ENCODE results near the gene C1orf35. TPM values are rescaled to one million over a fixed set of nuclear protein-coding genes. Genes with fewer than 3 reads are reported as not detected.

The C1orf35 gene
- total and polyA plus RNA-seq, 7 donors: 3.6 to 8.2 (median 5.7) TPM

- TF ChIP-seq, protein P1, sequence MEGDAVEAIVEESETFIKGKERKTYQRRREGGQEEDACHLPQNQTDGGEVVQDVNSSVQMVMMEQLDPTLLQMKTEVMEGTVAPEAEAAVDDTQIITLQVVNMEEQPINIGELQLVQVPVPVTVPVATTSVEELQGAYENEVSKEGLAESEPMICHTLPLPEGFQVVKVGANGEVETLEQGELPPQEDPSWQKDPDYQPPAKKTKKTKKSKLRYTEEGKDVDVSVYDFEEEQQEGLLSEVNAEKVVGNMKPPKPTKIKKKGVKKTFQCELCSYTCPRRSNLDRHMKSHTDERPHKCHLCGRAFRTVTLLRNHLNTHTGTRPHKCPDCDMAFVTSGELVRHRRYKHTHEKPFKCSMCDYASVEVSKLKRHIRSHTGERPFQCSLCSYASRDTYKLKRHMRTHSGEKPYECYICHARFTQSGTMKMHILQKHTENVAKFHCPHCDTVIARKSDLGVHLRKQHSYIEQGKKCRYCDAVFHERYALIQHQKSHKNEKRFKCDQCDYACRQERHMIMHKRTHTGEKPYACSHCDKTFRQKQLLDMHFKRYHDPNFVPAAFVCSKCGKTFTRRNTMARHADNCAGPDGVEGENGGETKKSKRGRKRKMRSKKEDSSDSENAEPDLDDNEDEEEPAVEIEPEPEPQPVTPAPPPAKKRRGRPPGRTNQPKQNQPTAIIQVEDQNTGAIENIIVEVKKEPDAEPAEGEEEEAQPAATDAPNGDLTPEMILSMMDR (IDR thresholded peaks at IDR 0.05): no peak
- no peak overlapping the region for H3K4me3 ChIP-seq
- no peak for DNase-seq
- no peaks in the 10 kb centered on the region for H3K36me3 ChIP-seq (ENCODE audit: insufficient read depth in 1 of 2, low read depth in 1 of 2)
- no peaks in the 10 kb centered on the region for H3K4me1 ChIP-seq
- 27 to 33% (median 28%) methylated on average over 3 to 4 of the region's 4 CpGs for WGBS, 3 donors
- ATAC-seq: no peak
- intact Hi-C loops (cut with DNase I): no loop called here
- peaks cover 0 to 59% (median 19%) of the 10 kb centered on the region in 3 donors for H3K27me3 ChIP-seq (ENCODE audit: insufficient read depth in 3 of 3, low read length in 2 of 3)
- H3K27ac ChIP-seq: no peak overlapping the region
- H3K9me3 ChIP-seq: no peaks in the 10 kb centered on the region
Observed at GRCh38 chr1:228066416-228066815, 36.7 kb downstream of the C1orf35 start.

- TF ChIP-seq, protein P1 (IDR thresholded peaks at IDR 0.05): no peak
- Histone ChIP-seq H3K27ac (no peak overlapping the region), H3K4me1 (no peaks in the 10 kb centered on the region), H3K27me3 (ENCODE audit: insufficient read depth in 3 of 3, low read length in 2 of 3) (peaks cover 0 to 66% (median 21%) of the 10 kb centered on the region in 3 donors), H3K9me3 (no peaks in the 10 kb centered on the region), H3K36me3 (ENCODE audit: insufficient read depth in 1 of 2, low read depth in 1 of 2) (no peaks in the 10 kb centered on the region), H3K4me3 (no peak overlapping the region)
- 70 to 74% (median 73%) methylated on average over 14 to 15 of the region's 15 CpGs for WGBS, 3 donors
- ATAC-seq: no peak
- intact Hi-C loops (cut with DNase I): no loop called here
- DNase-seq: peak in 1 of 2 donors; percentile 35
Observed at GRCh38 chr1:228065543-228066347, 37.4 kb downstream of the C1orf35 start.

GRCh38 chr1:228064741-228065542, 38.2 kb downstream of the C1orf35 start:
- intact Hi-C loops (cut with DNase I): no loop called here
- peaks cover 6% of the 10 kb centered on the region for H3K4me1 ChIP-seq
- TF ChIP-seq, protein P1 (IDR thresholded peaks at IDR 0.05): no peak
- ATAC-seq (no peak), DNase-seq (peak in 1 of 2 donors; percentile 42)
- no peak overlapping the region for H3K27ac ChIP-seq
- H3K4me3 ChIP-seq: no peak overlapping the region
- peaks cover 0 to 74% (median 27%) of the 10 kb centered on the region in 3 donors for H3K27me3 ChIP-seq (ENCODE audit: insufficient read depth in 3 of 3, low read length in 2 of 3)
- H3K36me3 ChIP-seq (ENCODE audit: insufficient read depth in 1 of 2, low read depth in 1 of 2): no peaks in the 10 kb centered on the region
- H3K9me3 ChIP-seq: no peaks in the 10 kb centered on the region
- WGBS, 3 donors: 56 to 69% (median 66%) methylated on average over 15 of the region's 15 CpGs

DNA sequence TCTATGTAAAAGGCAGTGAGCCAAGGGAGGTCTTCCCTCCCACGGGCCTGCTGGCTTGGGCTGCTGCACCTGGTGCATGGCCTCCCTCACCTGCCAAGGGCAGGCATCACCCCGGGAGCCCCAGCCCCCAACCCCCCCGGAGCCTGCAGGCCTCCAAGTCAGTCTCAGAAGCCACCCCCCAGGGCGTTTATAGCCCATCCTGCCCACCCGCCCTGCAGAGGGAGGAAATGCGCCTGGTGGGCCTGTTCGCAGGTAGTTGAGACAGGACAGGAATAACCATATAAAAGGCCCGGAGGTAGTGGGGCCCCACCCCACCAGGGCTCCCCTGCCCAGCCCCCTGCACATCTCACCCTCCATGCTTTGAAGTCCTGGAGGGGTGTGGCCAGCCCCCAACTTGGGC, 38.8 kb downstream of the C1orf35 start:
- peaks cover 6% of the 10 kb centered on the region for H3K4me1 ChIP-seq
- TF ChIP-seq, protein P1 (IDR thresholded peaks at IDR 0.05): no peak
- no peak overlapping the region for H3K4me3 ChIP-seq
- H3K27me3 ChIP-seq (ENCODE audit: insufficient read depth in 3 of 3, low read length in 2 of 3): peaks cover 0 to 80% (median 31%) of the 10 kb centered on the region in 3 donors
- H3K9me3 ChIP-seq: no peaks in the 10 kb centered on the region
- ATAC-seq (no peak), DNase-seq (peak in 1 of 2 donors; percentile 26)
- no peaks in the 10 kb centered on the region for H3K36me3 ChIP-seq (ENCODE audit: insufficient read depth in 1 of 2, low read depth in 1 of 2)
- no peak overlapping the region for H3K27ac ChIP-seq
- intact Hi-C loops (cut with DNase I): no loop called here
- 43 to 57% (median 50%) methylated on average over 6 to 8 of the region's 8 CpGs for WGBS, 3 donors

All from psoas muscle (tissue), 8 donors.